Fibroblast of skin of abdomen (primary cell): Measurements from ENCODE around the gene ZCWPW1.
A peak's percentile ranks its signal among the peaks of the same experiment; 100 is the strongest.
"Not testable (repeated sequence)": the region's sequence is repeated elsewhere in the genome, so short reads cannot be mapped to it uniquely, and the experiment has no call there.

ENCODE experiments used
- DNase-seq: peaks from one replicate; pipeline ENCODE4 v3.0.0-alpha.2; 2013

Gene ZCWPW1

DNA sequence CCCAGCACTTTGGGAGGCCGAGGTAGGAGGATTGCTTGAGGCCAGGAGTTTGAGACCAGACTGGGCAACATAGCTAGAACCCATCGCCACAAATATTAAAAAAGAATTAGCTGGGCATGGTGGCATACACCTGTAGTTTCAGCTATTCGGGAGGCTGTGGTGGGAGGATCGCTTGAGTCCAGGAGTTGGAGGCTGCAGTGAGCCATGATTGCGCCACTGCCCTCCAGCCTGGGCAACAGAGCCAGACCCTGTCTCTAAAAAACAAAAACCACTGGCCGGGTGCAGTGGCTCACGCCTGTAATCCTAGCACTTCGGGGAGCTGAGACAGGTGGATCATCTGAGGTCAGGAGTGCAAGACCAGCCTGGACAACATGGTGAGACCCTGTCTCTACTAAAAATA is 25.4 kb upstream of the ZCWPW1 start:
- DNase-seq: not testable (repeated sequence)

DNA sequence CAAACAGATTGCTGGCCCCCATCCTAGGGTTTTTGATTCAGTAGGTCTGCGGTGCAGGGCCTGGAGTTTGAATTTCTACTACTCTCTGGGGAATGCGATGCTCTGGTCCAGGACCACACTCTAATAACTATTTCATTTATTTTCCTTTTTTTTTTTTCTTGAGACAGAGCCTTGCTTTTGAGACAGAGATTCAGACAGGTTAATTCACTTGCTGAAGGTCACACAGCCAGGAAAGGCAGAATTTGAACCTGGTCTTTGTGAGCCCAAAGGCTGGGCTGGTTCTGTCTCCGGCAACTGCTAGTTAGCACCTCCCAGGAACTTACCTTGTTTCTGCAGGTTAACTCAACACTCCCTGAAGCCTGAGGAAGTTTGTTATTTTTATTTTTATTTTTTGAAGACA is 24.0 kb upstream of the ZCWPW1 start:
- DNase-seq: no peak

DNA sequence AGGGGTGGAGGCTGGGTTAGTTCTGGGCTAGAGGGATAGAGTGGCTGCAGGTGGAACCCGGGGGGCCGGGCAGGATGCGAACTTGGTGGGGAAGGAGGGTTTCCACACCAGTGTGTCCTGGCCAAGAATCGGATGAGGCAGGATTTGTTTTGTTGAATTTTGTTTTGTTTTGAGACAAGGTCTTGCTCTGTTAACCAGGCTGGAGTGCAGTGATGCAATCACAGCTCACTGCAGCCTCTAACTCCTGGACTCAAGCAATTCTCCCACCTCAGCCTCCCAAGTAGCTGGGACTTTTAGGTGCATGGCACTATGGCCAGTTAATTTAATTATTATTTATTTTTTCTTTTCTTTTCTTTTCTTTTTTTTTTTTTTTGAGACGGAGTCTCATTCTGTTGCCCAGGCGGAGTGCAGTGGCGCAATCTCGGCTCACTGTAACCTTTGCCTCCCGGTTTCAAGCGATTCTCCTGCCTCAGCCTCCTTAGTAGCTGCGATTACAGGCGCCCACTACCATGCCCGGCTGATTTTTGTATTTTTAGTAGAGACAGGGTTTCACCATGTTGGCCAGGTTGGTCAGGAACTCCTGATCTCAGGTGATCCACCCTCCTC is 20.8 kb upstream of the ZCWPW1 start:
- no peak for DNase-seq

GRCh38 chr7:100447363-100447762 is 18.9 kb upstream of the ZCWPW1 start:
- not testable (repeated sequence) for DNase-seq

GRCh38 chr7:100446040-100446439 is 17.5 kb upstream of the ZCWPW1 start:
- peak; percentile 46 for DNase-seq

- DNase-seq: peak; percentile 35
Measured at GRCh38 chr7:100444311-100445278, 16.1 kb upstream of the ZCWPW1 start.

DNA sequence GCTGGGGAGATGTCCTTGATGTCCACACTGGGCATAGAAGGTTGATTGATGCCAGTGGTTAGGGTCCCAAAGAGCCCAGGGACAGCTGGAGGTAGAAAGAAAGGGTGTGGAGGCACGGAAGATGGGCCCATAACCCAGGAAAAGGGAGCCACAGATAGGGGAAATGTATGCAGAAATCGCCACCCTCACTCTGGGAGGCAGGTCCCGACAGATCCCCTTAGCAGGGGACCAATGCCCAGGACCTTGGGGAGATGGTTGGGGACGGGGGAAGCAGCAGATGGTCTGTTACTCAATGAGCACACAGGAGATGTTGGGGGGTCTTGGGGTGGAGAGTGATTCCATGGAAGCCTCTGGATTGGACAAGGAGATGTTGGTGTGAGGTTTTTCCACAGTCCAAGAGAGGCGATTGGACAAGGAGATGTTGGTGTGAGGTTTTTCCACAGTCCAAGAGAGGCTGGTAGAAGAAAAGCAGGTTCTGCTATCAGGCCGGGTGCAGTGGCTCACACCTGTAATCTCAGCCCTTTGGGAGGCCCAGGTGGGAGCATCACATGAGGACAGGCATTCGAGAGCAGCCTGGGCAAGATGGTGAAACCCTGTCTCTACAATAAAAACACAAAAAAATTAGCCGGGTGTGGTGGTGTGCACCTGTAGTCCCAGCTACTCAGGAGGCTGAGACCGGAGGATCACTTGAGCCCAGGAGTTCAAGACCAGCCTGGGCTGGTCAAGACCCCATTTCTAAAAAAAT is 14.8 kb upstream of the ZCWPW1 start:
- no peak for DNase-seq

- DNase-seq: no peak
Measured at GRCh38 chr7:100441641-100442535, 13.4 kb upstream of the ZCWPW1 start.

- DNase-seq: not testable (repeated sequence)
Measured at GRCh38 chr7:100439244-100439643, 10.7 kb upstream of the ZCWPW1 start.

- not testable (repeated sequence) for DNase-seq
Measured at GRCh38 chr7:100438731-100439130, 10.2 kb upstream of the ZCWPW1 start.

- no peak for DNase-seq
Measured at GRCh38 chr7:100438172-100438571, 9.7 kb upstream of the ZCWPW1 start.

DNA sequence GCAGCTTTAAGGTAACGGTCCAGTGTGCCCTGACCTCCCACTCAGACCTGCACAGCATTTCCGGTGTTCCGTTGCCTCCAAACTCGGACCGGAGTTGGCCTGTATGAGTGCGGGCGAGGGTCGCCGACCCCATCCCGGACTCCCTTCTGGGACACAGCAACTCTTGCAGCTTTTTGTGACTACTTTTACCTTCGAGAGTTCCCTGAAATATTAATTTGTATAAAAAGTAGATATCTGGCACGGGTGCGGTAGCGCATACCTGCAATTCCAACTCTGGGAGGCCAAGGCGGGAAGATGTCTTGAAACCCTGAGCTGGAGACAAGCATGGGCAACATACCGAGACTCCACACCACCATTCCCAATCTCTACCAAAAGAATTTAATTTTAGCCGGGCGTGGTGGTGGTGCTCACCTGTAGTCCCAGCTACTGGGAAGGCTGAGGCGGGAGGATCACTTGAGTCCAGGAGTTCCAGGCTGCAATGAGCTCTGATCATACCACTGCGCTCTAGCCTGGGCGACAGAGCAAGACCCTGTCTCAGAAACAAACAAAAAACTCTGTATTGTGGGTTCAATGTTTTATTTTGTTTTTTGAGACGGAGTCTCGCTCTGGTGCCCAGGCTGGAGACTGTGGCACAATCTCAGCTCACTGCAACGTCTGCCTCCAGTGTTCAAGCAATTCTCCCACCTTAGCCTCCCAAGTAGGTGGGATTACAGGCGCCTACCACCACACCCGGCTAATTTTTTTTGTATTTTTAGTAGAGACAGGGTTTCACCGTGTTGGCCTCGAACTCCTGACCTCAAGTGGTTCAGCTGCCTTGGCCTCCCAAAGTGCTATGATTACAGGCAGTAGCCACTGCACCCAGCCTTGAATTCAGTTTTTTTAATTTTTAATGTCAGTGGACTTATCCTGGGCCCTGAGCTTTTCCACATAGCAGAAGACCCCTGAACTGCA is 8.9 kb upstream of the ZCWPW1 start:
- no peak for DNase-seq

GRCh38 chr7:100435401-100436304 is 7.2 kb upstream of the ZCWPW1 start:
- no peak for DNase-seq

GRCh38 chr7:100434297-100435144 is 6.0 kb upstream of the ZCWPW1 start:
- DNase-seq: no peak

GRCh38 chr7:100433592-100434296 is 5.2 kb upstream of the ZCWPW1 start:
- no peak for DNase-seq

GRCh38 chr7:100433276-100433591 is 4.7 kb upstream of the ZCWPW1 start:
- DNase-seq: no peak

GRCh38 chr7:100432621-100433275 is 4.2 kb upstream of the ZCWPW1 start:
- no peak for DNase-seq

GRCh38 chr7:100432053-100432452 is 3.5 kb upstream of the ZCWPW1 start:
- DNase-seq: no peak
